ENCODE measurements around the gene RNFT2. TPM values are rescaled to one million over a fixed set of nuclear protein-coding genes. Genes with fewer than 3 reads are reported as not detected.
"Not testable (repeated sequence)": the region's sequence is repeated elsewhere in the genome, so short reads cannot be mapped to it uniquely, and the experiment has no call there.

Gene RNFT2
- total RNA-seq, 1 experiment from 2014 or later, result 27.7 TPM

DNA sequence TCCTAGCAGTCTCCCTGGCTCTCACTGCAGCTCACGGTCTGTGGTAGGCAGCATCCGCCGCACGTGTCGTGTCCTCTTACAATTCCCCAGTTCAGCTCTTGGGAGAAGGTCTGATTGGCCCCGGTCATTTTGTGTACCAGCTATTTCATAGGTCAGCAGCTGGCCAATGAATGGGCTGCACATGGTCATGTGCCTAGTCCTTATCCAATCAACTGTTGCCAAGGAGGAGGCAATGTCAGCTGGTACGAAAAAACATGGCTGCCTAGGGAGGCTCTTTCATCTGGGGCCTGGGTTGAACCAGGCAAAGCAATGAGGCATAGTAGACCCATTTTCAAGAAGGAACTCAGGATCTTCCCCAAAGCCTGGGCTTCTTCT is 46.1 kb downstream of the RNFT2 start:
- peak; percentile 71 for ATAC-seq
- TF ChIP-seq, protein P1, sequence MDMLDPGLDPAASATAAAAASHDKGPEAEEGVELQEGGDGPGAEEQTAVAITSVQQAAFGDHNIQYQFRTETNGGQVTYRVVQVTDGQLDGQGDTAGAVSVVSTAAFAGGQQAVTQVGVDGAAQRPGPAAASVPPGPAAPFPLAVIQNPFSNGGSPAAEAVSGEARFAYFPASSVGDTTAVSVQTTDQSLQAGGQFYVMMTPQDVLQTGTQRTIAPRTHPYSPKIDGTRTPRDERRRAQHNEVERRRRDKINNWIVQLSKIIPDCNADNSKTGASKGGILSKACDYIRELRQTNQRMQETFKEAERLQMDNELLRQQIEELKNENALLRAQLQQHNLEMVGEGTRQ (CRISPR knock-in tag; IDR thresholded peaks at IDR 0.05), result peak; percentile 83
- 0 out of 2 replicates have a peak, but pooled peaks have one; percentile 32 for TF ChIP-seq NFYB (CRISPR knock-in tag; conservative IDR thresholded peaks at IDR 0.05; ENCODE audit: low read depth)
- TF ChIP-seq TP53 (CRISPR knock-in tag; IDR thresholded peaks at IDR 0.05), result no peak
- TF ChIP-seq, protein P2, sequence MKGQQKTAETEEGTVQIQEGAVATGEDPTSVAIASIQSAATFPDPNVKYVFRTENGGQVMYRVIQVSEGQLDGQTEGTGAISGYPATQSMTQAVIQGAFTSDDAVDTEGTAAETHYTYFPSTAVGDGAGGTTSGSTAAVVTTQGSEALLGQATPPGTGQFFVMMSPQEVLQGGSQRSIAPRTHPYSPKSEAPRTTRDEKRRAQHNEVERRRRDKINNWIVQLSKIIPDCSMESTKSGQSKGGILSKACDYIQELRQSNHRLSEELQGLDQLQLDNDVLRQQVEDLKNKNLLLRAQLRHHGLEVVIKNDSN (CRISPR knock-in tag; IDR thresholded peaks at IDR 0.05), result peak; percentile 81
- POLR2A ChIA-PET, result no interaction called here
- H3K9me3 Mint-ChIP-seq, result no peaks in the 10 kb centered on the region
- CTCF ChIA-PET, result interaction anchor here (1.2 kb wide), 1 partner anchor 98 kb away, joined by 3 read pairs; no protein-coding TSS in a partner anchor
- no peaks in the 10 kb centered on the region for H3K4me1 Mint-ChIP-seq
- H3K27me3 Mint-ChIP-seq (ENCODE audit: low read depth), result no peaks in the 10 kb centered on the region
- no peak overlapping the region for H3K4me3 Mint-ChIP-seq
- H3K27ac Mint-ChIP-seq, result no peak overlapping the region
- DNase-seq (ENCODE audit: low spot score), result no peak
- H3K36me3 Mint-ChIP-seq, result peaks cover 70% of the 10 kb centered on the region

DNA sequence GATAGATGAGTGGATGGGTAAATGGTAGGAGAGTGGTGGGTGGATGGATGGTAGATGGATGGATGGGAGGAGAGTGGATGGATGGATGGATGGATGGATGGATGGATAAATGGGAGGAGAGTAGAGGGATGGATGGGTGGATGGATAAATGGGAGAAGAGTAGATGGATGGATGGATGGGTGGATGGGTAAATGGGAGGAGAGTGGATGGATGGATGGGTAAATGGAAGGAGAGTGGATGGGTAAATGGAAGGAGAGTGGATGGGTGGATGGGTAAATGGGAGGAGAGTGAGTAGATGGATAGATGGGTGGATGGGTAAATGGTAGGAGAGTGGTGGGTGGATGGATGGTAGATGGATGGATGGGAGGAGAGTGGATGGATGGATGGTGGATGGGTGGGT is 51.4 kb downstream of the RNFT2 start:
- CTCF ChIA-PET; DNase-seq (ENCODE audit: low spot score); POLR2A ChIA-PET; H3K4me3 Mint-ChIP-seq; ATAC-seq; H3K4me1 Mint-ChIP-seq; H3K9me3 Mint-ChIP-seq; H3K27me3 Mint-ChIP-seq (ENCODE audit: low read depth); H3K27ac Mint-ChIP-seq: not testable (repeated sequence)
- H3K36me3 Mint-ChIP-seq, result peaks cover 31% of the 10 kb centered on the region

DNA sequence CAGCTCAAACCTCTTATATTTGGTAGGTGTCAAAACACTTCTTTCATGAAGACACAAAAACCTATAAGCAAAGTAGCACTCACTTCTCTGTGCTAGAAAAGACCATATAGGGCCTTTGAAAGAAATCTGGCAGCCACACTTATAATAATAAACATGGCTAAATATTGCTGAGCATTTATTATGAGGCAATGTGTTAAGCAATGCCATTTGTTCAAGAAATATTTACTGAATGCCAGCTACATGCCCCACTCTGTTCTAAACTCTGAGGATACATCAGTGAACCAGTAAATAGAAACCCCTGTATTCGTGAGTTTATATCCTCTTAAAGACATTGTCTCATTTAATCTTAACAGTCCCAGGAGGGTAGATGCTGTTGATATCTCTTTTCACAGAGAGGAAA is 52.0 kb downstream of the RNFT2 start:
- Mint-ChIP-seq H3K27me3 (ENCODE audit: low read depth) (no peaks in the 10 kb centered on the region), H3K4me3 (no peak overlapping the region), H3K4me1 (no peaks in the 10 kb centered on the region), H3K36me3 (peaks cover 27% of the 10 kb centered on the region), H3K9me3 (no peaks in the 10 kb centered on the region), H3K27ac (no peak overlapping the region)
- no peak for ATAC-seq
- CTCF ChIA-PET, result no interaction called here
- TF ChIP-seq ELF4 (CRISPR knock-in tag; IDR thresholded peaks at IDR 0.05; ENCODE audit: low read depth) (no peak), SMAD3 (CRISPR knock-in tag; IDR thresholded peaks at IDR 0.05; ENCODE audit: borderline replicate concordance) (no peak), CBFB (CRISPR knock-in tag; IDR thresholded peaks at IDR 0.05; ENCODE audit: low read depth) (no peak), ZNF232 (CRISPR knock-in tag; IDR thresholded peaks at IDR 0.05) (no peak), RORB (CRISPR knock-in tag; IDR thresholded peaks at IDR 0.05) (no peak), KAT7 (CRISPR knock-in tag; IDR thresholded peaks at IDR 0.05; ENCODE audit: borderline replicate concordance) (no peak), ATF1 (CRISPR knock-in tag; IDR thresholded peaks at IDR 0.05) (no peak), ETV6 (CRISPR knock-in tag; IDR thresholded peaks at IDR 0.05) (no peak), CREB1 (CRISPR knock-in tag; IDR thresholded peaks at IDR 0.05) (no peak), SOX15 (CRISPR knock-in tag; IDR thresholded peaks at IDR 0.05) (no peak), ZNF671 (CRISPR knock-in tag; IDR thresholded peaks at IDR 0.05) (no peak), CDX4 (CRISPR knock-in tag; IDR thresholded peaks at IDR 0.05; ENCODE audit: borderline replicate concordance) (no peak), ZNF416 (CRISPR knock-in tag; IDR thresholded peaks at IDR 0.05) (no peak), EMX1 (CRISPR knock-in tag; IDR thresholded peaks at IDR 0.05) (no peak)
- TF ChIP-seq, protein P3, sequence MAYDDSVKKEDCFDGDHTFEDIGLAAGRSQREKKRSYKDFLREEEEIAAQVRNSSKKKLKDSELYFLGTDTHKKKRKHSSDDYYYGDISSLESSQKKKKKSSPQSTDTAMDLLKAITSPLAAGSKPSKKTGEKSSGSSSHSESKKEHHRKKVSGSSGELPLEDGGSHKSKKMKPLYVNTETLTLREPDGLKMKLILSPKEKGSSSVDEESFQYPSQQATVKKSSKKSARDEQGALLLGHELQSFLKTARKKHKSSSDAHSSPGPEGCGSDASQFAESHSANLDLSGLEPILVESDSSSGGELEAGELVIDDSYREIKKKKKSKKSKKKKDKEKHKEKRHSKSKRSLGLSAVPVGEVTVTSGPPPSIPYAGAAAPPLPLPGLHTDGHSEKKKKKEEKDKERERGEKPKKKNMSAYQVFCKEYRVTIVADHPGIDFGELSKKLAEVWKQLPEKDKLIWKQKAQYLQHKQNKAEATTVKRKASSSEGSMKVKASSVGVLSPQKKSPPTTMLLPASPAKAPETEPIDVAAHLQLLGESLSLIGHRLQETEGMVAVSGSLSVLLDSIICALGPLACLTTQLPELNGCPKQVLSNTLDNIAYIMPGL (CRISPR knock-in tag; IDR thresholded peaks at IDR 0.05), result no peak
- TF ChIP-seq, protein P4, sequence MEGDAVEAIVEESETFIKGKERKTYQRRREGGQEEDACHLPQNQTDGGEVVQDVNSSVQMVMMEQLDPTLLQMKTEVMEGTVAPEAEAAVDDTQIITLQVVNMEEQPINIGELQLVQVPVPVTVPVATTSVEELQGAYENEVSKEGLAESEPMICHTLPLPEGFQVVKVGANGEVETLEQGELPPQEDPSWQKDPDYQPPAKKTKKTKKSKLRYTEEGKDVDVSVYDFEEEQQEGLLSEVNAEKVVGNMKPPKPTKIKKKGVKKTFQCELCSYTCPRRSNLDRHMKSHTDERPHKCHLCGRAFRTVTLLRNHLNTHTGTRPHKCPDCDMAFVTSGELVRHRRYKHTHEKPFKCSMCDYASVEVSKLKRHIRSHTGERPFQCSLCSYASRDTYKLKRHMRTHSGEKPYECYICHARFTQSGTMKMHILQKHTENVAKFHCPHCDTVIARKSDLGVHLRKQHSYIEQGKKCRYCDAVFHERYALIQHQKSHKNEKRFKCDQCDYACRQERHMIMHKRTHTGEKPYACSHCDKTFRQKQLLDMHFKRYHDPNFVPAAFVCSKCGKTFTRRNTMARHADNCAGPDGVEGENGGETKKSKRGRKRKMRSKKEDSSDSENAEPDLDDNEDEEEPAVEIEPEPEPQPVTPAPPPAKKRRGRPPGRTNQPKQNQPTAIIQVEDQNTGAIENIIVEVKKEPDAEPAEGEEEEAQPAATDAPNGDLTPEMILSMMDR (IDR thresholded peaks at IDR 0.05), result no peak
- no peak for DNase-seq (ENCODE audit: low spot score)
- POLR2A ChIA-PET, result no interaction called here
